Sigmoid colon (tissue), 7 donors: ENCODE measurements around the gene COMT. TPM values are rescaled to one million over a fixed set of nuclear protein-coding genes. Genes with fewer than 3 reads are reported as not detected.
A peak's percentile ranks its signal among the peaks of the same experiment; 100 is the strongest.

Source experiments
- DNase-seq: peaks from one replicate; pipeline ENCODE4 v3.0.0-alpha.2; 2019
- H3K27ac ChIP-seq, 4 donors: fragments of 200-600 bp; sonication (generic); one replicate each; pipeline ENCODE4 v1.5.1; 2016 to 2019; ENCODE audit warnings: mild to moderate bottlenecking in 1 of 4
- H3K27me3 ChIP-seq, 3 donors: fragments of 200-600 bp; sonication (generic); one replicate each; pipeline ENCODE4 v1.5.1; 2019; ENCODE audit warnings: mild to moderate bottlenecking in 1 of 3
- H3K36me3 ChIP-seq, 4 donors: fragments of 200-600 bp; sonication (generic); one replicate each; pipeline ENCODE4 v1.5.1; 2016 to 2019
- H3K4me1 ChIP-seq, 4 donors: fragments of 200-600 bp; sonication (generic); one replicate each; pipeline ENCODE4 v1.5.1; 2017 to 2019
- H3K4me3 ChIP-seq, 4 donors: fragments of 200-600 bp; sonication (generic); one replicate each; pipeline ENCODE4 v1.5.1; 2017 to 2019; ENCODE audit warnings: mild to moderate bottlenecking in 2 of 4, moderate library complexity in 1 of 4
- H3K9me3 ChIP-seq, 4 donors: fragments of 200-600 bp in 3 of 4; sonication (generic) in 3 of 4; one replicate each; pipeline versions ENCODE4 v1.5.1 to v1.6.1; 2013 to 2019
- CTCF ChIP-seq, 4 experiments: fragments of 450-650 bp in 3 of 4; fragments of 200-600 bp in 1 of 4; IDR thresholded peaks; one replicate each; pipeline ENCODE4 v1.5.1; 2016 to 2019; ENCODE audit warnings: antibody characterized with exemption in 4 of 4, mild to moderate bottlenecking in 3 of 4, moderate library complexity in 2 of 4
- EP300 ChIP-seq, 4 donors: sonication (generic); formaldehyde crosslinking; IDR thresholded peaks; one replicate each; pipeline ENCODE4 v1.6.1; 2017; ENCODE audit warnings: antibody characterized with exemption in 4 of 4
- POLR2A ChIP-seq, 2 donors: fragments of 450-650 bp; IDR thresholded peaks; one replicate each; pipeline ENCODE4 v1.6.1; 2016; ENCODE audit warnings: antibody characterized with exemption in 2 of 2, mild to moderate bottlenecking in 2 of 2, moderate library complexity in 2 of 2
- POLR2AphosphoS5 ChIP-seq, 4 donors: sonication (generic); formaldehyde crosslinking; IDR thresholded peaks; one replicate each; pipeline ENCODE4 v1.6.1; 2017; ENCODE audit warnings: antibody characterized with exemption in 4 of 4
- WGBS, 2 donors: extraction: QIAGEN DNeasy Blood & Tissue Kit; methylation state at CpG; one replicate each; pipeline ENCODE4 v1.1.7; 2013; 5-methylcytosine and 5-hydroxymethylcytosine counted together
- intact Hi-C: fragments of 100-400 bp; cut with DNase I; formaldehyde crosslinking; loops from one replicate; pipeline ENCODE4 v1.15.1; 2023
- polyA plus RNA-seq, 3 donors: library from polyadenylated mRNA; stranded (reverse); fragments of 200-250 nt; gene quantifications; one replicate each; pipeline ENCODE4 v1.2.3, GENCODE V29; 2013
- total RNA-seq, 4 donors: library from RNA; depleted of rRNA; stranded (reverse); fragments of >200 nt; gene quantifications; one replicate each; pipeline ENCODE4 v1.1.0, GENCODE V29; 2016
- donor health status: healthy with polysubstance abuse.
- donor health status: Bipolar disorder and iron deficiency.
- donor health status: healthy.

COMT gene
- total and polyA plus RNA-seq, 7 donors, result 62.5 to 162 (median 106) TPM

GRCh38 chr22:20011993-20012740 is 70.6 kb downstream of the COMT start:
- Histone ChIP-seq H3K4me1 (peaks cover 0 to 25% (median 16%) of the 10 kb centered on the region in 4 donors), H3K27me3 (no peaks in the 10 kb centered on the region), H3K9me3 (no peaks in the 10 kb centered on the region), H3K4me3 (no peak overlapping the region), H3K27ac (no peak overlapping the region), H3K36me3 (no peaks in the 10 kb centered on the region)
- intact Hi-C loops, result no loop called here
- TF ChIP-seq POLR2A (IDR thresholded peaks at IDR 0.05), result no peak
- no peak for TF ChIP-seq POLR2AphosphoS5 (IDR thresholded peaks at IDR 0.05)
- no peak for TF ChIP-seq EP300 (IDR thresholded peaks at IDR 0.05)
- no peak for TF ChIP-seq CTCF (IDR thresholded peaks at IDR 0.05)
- no peak for DNase-seq
- 96 to 97% methylated on average over 7 of the region's 7 CpGs for WGBS, 2 donors

- no peak overlapping the region for H3K27ac ChIP-seq
- H3K4me1 ChIP-seq, result peaks cover 0 to 30% (median 21%) of the 10 kb centered on the region in 4 donors
- H3K4me3 ChIP-seq, result no peak overlapping the region
- TF ChIP-seq POLR2AphosphoS5 (IDR thresholded peaks at IDR 0.05), result no peak
- no peak for TF ChIP-seq EP300 (IDR thresholded peaks at IDR 0.05)
- TF ChIP-seq CTCF (IDR thresholded peaks at IDR 0.05), result no peak
- no peak for TF ChIP-seq POLR2A (IDR thresholded peaks at IDR 0.05)
- DNase-seq, result no peak
- 90 to 91% methylated on average over 10 of the region's 10 CpGs for WGBS, 2 donors
- intact Hi-C loops, result loop anchor here (1.0 kb wide), 1 partner anchor 43 kb away; no protein-coding TSS in a partner anchor
- no peaks in the 10 kb centered on the region for H3K9me3 ChIP-seq
- H3K36me3 ChIP-seq, result no peaks in the 10 kb centered on the region
- H3K27me3 ChIP-seq, result no peaks in the 10 kb centered on the region
Measured at GRCh38 chr22:20012741-20013331, 71.3 kb downstream of the COMT start.

- peaks cover 0 to 30% (median 21%) of the 10 kb centered on the region in 4 donors for H3K4me1 ChIP-seq
- H3K36me3 ChIP-seq, result no peaks in the 10 kb centered on the region
- no peaks in the 10 kb centered on the region for H3K9me3 ChIP-seq
- no peak for TF ChIP-seq EP300 (IDR thresholded peaks at IDR 0.05)
- peak; percentile 74 to 96 (median 88) for TF ChIP-seq CTCF (IDR thresholded peaks at IDR 0.05)
- peak; percentile 85 for DNase-seq
- no peaks in the 10 kb centered on the region for H3K27me3 ChIP-seq
- intact Hi-C loops, result loop anchor here (1.0 kb wide), 1 partner anchor 43 kb away; no protein-coding TSS in a partner anchor
- no peak overlapping the region for H3K27ac ChIP-seq
- no peak overlapping the region for H3K4me3 ChIP-seq
- 24 to 52% methylated on average over 11 of the region's 11 CpGs for WGBS, 2 donors
Measured at GRCh38 chr22:20013382-20013871, 71.9 kb downstream of the COMT start.

GRCh38 chr22:20014526-20015186 is 73.1 kb downstream of the COMT start:
- H3K27me3 ChIP-seq, result no peaks in the 10 kb centered on the region
- no peaks in the 10 kb centered on the region for H3K9me3 ChIP-seq
- no peak overlapping the region for H3K4me3 ChIP-seq
- no peaks in the 10 kb centered on the region for H3K36me3 ChIP-seq
- 19 to 69% methylated on average over 5 of the region's 5 CpGs for WGBS, 2 donors
- intact Hi-C loops, result no loop called here
- H3K27ac ChIP-seq, result no peak overlapping the region
- peaks cover 0 to 30% (median 21%) of the 10 kb centered on the region in 4 donors for H3K4me1 ChIP-seq
- TF ChIP-seq CTCF (IDR thresholded peaks at IDR 0.05) (no peak), POLR2A (IDR thresholded peaks at IDR 0.05) (no peak), EP300 (IDR thresholded peaks at IDR 0.05) (no peak), POLR2AphosphoS5 (IDR thresholded peaks at IDR 0.05) (no peak)
- DNase-seq, result no peak
